Body of pancreas (tissue), 4 donors: Measurements from ENCODE around the gene CELSR1. TPM values are rescaled to one million over a fixed set of nuclear protein-coding genes. Genes with fewer than 3 reads are reported as not detected.

Experiments
- ATAC-seq: fragments of 150-250 bp; one replicate; pipeline ENCODE4 v1.9.1; 2016
- DNase-seq, 4 donors: peaks; one replicate each; pipeline ENCODE4 v3.0.0-alpha.2; 2019
- H3K27ac ChIP-seq, 4 donors: fragments of 200-600 bp; sonication (generic); 1 replicate in 3 of 4; 2 replicates in 1 of 4; pipeline versions ENCODE4 v1.5.1 to v1.6.1; 2016 to 2019; ENCODE audit warnings: mild to moderate bottlenecking in 1 of 4, mixed read lengths in 1 of 4, moderate library complexity in 1 of 4
- H3K27me3 ChIP-seq, 2 donors: fragments of 200-600 bp; sonication (generic); one replicate each; pipeline ENCODE4 v1.6.0; 2016; ENCODE audit warnings: mild to moderate bottlenecking in 1 of 2
- H3K36me3 ChIP-seq, 2 donors: fragments of 200-600 bp; sonication (generic); replicated peaks in 1 of 2; 2 replicates each; pipeline ENCODE4 v1.5.1; 2016; ENCODE audit warnings: low read depth in 2 of 2; ENCODE audit not compliant: insufficient read depth in 1 of 2
- H3K4me1 ChIP-seq: fragments of 200-600 bp; sonication (generic); one replicate; pipeline ENCODE4 v1.6.0; 2016
- H3K4me3 ChIP-seq, 2 donors: fragments of 200-600 bp; sonication (generic); 1 replicate in 1 of 2; 2 replicates in 1 of 2; pipeline ENCODE4 v1.5.1; 2016 to 2019
- H3K9me3 ChIP-seq, 3 donors: fragments of 200-600 bp; sonication (generic); 1 replicate in 2 of 3; 2 replicates in 1 of 3; pipeline ENCODE4 v1.5.1; 2016
- POLR2A ChIP-seq, 3 donors: fragments of 450-650 bp; IDR thresholded peaks; one replicate each; pipeline ENCODE4 v1.6.1; 2016; ENCODE audit warnings: antibody characterized with exemption in 3 of 3, mild to moderate bottlenecking in 2 of 3
- WGBS, 2 donors: methylation state at CpG; one replicate each; pipeline ENCODE4 v1.1.5; 2017; 5-methylcytosine and 5-hydroxymethylcytosine counted together
- intact Hi-C: fragments of 100-400 bp; cut with DNase I; formaldehyde crosslinking; loops from one replicate; pipeline ENCODE4 v1.15.1; 2023
- total RNA-seq, 2 donors: library from RNA; depleted of rRNA; stranded (reverse); fragments of >200 nt; gene quantifications; one replicate each; pipeline ENCODE4 v1.1.0, GENCODE V29; 2016
- TF ChIP-seq, protein P1 (sequence below), 7 experiments: fragments of 450-650 bp in 4 of 7; fragments of 200-600 bp in 3 of 7; sonication (generic) in 3 of 7; IDR thresholded peaks; one replicate each; pipeline ENCODE4 v1.5.1; 2016 to 2019; ENCODE audit warnings: antibody characterized with exemption in 7 of 7

CELSR1 gene
- total RNA-seq, 2 donors from 2014 or later = 0.66 to 3.6 TPM

DNA sequence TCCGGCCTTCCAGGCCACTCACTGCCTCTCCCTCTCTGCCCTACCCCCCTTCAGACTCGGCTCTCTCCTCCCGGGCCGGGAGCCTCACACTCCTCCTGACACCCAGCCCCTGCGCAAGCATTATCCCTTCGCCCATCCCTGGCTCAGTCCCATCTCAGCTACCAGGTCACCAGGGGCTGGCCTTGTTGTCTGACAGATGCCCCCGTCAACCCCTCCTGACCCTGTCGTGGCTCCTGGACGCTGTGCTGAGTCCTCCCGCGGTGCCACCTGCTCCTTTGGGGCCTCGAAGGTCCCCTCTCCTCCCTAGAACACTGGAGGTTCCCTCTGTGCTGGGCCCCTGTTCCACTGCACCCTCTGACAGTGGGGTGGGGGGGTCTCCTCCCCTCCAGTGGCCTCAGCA, 169.0 kb downstream of the CELSR1 start:
- Histone ChIP-seq H3K4me1 (peaks cover 20% of the 10 kb centered on the region), H3K4me3 (no peak overlapping the region), H3K27ac (no peak overlapping the region), H3K27me3 (no peaks in the 10 kb centered on the region), H3K9me3 (no peaks in the 10 kb centered on the region), H3K36me3 (no peaks in the 10 kb centered on the region)
- DNase-seq = peak in 1 of 4 donors; percentile 14
- intact Hi-C loops = loop anchor here (5.0 kb wide), 1 partner anchor 174 kb away; no protein-coding TSS in a partner anchor
- 77 to 79% methylated on average over 10 to 12 of the region's 12 CpGs for whole genome bisulfite sequencing, 2 donors
- no peak for ATAC-seq
- TF ChIP-seq POLR2A (IDR thresholded peaks at IDR 0.05) = no peak
- TF ChIP-seq, protein P1, sequence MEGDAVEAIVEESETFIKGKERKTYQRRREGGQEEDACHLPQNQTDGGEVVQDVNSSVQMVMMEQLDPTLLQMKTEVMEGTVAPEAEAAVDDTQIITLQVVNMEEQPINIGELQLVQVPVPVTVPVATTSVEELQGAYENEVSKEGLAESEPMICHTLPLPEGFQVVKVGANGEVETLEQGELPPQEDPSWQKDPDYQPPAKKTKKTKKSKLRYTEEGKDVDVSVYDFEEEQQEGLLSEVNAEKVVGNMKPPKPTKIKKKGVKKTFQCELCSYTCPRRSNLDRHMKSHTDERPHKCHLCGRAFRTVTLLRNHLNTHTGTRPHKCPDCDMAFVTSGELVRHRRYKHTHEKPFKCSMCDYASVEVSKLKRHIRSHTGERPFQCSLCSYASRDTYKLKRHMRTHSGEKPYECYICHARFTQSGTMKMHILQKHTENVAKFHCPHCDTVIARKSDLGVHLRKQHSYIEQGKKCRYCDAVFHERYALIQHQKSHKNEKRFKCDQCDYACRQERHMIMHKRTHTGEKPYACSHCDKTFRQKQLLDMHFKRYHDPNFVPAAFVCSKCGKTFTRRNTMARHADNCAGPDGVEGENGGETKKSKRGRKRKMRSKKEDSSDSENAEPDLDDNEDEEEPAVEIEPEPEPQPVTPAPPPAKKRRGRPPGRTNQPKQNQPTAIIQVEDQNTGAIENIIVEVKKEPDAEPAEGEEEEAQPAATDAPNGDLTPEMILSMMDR (IDR thresholded peaks at IDR 0.05) = no peak

DNA sequence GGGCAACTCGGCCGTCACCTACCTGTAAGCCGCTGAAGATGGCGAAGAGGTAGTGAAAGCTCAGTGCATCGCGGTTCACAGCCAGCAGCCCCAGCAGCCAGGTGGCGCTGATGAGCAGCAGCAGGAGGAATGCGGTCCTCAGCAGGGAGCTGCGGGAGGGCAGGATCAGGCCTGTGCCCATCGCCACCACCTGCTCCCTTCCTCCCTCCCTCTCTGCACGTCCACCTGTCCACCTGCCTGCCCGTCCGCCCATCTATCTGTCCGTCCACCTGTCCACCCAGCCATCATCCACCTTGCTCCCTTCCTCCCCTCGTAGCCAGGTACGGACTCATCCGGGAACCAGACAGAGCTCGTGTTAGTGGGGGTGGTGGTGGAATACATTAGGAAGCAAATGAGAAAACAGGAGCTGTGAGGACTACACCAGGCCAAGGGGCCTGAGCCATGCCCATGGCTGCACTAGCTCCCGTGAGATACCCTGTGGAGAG, 169.7 kb downstream of the CELSR1 start:
- 35 to 42% methylated on average over 12 to 18 of the region's 19 CpGs for WGBS, 2 donors
- ATAC-seq = peak; percentile 89
- DNase-seq = peak; percentile 83 to 90 (median 88)
- no peaks in the 10 kb centered on the region for H3K27me3 ChIP-seq
- TF ChIP-seq, protein P1 (IDR thresholded peaks at IDR 0.05) = peak; percentile 83 to 98 (median 95)
- no peak for TF ChIP-seq POLR2A (IDR thresholded peaks at IDR 0.05)
- H3K9me3 ChIP-seq = no peaks in the 10 kb centered on the region
- no peak overlapping the region for H3K4me3 ChIP-seq
- intact Hi-C loops = loop anchor here (5.0 kb wide), 1 partner anchor 175 kb away; no protein-coding TSS in a partner anchor
- peaks cover 14% of the 10 kb centered on the region for H3K4me1 ChIP-seq
- H3K27ac ChIP-seq = no peak overlapping the region
- H3K36me3 ChIP-seq = no peaks in the 10 kb centered on the region

DNA sequence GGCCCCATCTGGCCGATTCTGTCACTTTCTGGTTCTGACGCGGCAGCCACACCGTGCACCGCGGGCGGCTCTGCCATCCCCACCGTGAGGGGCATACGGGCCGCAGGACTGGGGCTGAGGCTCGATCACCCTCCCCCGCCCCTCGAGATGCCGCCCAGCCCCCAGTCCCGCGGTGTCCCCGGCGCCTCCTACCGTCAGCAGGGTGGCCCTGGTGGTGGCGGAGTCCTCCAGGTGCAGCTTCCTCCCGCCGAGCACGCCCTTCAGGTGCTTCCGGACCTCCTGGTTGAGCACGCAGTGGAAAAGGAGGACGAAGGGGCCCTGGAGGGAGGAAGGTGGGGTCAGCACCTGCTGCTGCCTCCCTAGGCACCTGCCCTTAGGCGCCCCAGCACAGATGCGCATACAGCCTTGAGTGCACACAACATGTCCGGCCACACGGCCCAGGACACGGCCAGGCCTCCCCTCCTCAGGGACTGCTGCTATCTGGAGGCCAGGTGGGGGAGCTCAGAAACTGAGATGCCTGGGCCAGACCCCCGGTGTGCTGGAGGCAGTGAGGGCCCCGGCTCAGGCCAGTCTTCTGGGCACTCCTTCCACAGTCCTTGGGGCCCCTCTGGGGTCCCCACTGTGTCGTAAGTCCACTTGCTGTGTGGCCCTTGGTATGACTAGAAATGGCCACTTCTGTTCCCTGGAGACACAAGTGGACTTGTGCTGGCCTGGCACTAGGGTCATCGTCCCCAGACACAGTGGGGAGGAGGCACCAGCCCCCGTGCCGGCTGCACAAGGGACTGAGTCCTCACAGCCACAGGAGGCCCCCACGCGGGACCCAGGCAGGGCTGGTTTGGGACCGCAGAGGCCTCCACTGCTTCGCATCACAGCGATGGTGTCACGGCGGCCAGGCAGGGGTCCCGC, 170.4 kb downstream of the CELSR1 start:
- H3K4me3 ChIP-seq = no peak overlapping the region
- WGBS, 2 donors = 57 to 75% methylated on average over 12 to 35 of the region's 45 CpGs

DNA sequence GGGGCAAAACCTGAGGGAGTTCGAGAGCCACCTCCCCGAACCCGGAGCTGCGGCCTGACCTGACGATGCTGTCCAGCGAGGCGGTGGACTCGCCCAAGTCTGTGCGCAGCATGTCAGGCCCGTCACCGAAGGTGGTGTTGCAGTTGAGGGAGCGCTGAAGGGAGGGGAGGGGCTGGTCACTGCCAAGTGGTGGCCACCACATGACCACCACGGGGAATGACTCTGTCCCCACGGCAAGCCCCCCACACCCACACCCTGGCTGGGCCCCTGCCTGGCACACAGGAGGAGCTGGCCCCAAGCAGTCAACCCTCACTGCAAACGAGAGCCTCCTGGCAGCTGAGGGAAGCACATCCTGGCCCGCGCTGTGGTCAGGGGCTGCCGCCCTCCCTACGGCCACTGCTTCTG, 171.1 kb downstream of the CELSR1 start:
- Histone ChIP-seq H3K27me3 (no peaks in the 10 kb centered on the region), H3K4me3 (no peak overlapping the region), H3K9me3 (no peaks in the 10 kb centered on the region), H3K4me1 (peaks cover 24% of the 10 kb centered on the region), H3K36me3 (no peaks in the 10 kb centered on the region), H3K27ac (no peak overlapping the region)
- intact Hi-C loops = loop anchor here (5.0 kb wide), 1 partner anchor 176 kb away; no protein-coding TSS in a partner anchor
- peak in 1 of 4 donors; percentile 16 for DNase-seq
- 83 to 86% methylated on average over 14 to 18 of the region's 19 CpGs for WGBS, 2 donors
- TF ChIP-seq, protein P1 (IDR thresholded peaks at IDR 0.05) = no peak
- TF ChIP-seq POLR2A (IDR thresholded peaks at IDR 0.05) = no peak
- no peak for ATAC-seq

More for the DNA sequence above, 170.4 kb downstream of the CELSR1 start:
- H3K4me1 ChIP-seq = peaks cover 19% of the 10 kb centered on the region
- DNase-seq (peak in 3 of 4 donors; percentile 5 to 19 (median 18)), ATAC-seq (no peak)
- no peak for TF ChIP-seq POLR2A (IDR thresholded peaks at IDR 0.05)
- TF ChIP-seq, protein P1 (IDR thresholded peaks at IDR 0.05) = no peak
- no peaks in the 10 kb centered on the region for H3K27me3 ChIP-seq
- no peaks in the 10 kb centered on the region for H3K36me3 ChIP-seq
- H3K27ac ChIP-seq = no peak overlapping the region
- intact Hi-C loops = loop anchor here (5.0 kb wide), 1 partner anchor 175 kb away; no protein-coding TSS in a partner anchor
- H3K9me3 ChIP-seq = no peaks in the 10 kb centered on the region
